Smooth muscle cell (in vitro differentiated cells): ENCODE data around the gene PDXDC1. TPM values are rescaled to one million over a fixed set of nuclear protein-coding genes. Genes with fewer than 3 reads are reported as not detected.
"Not testable (repeated sequence)": the region's sequence is repeated elsewhere in the genome, so short reads cannot be mapped to it uniquely, and the experiment has no call there.

Experiments used
- DNase-seq: peaks from one replicate; lab custom pipeline; 2025; ENCODE audit not compliant: unreplicated experiment; lab: John Stamatoyannopoulos, UW
- H2AFZ ChIP-seq: fragments of 200-600 bp; sonication (generic); 2 replicates; pipeline ENCODE4 v1.6.0; 2016; ENCODE audit warnings: antibody characterized with exemption, low read depth, mild to moderate bottlenecking
- H3F3A ChIP-seq: fragments of 200-600 bp; sonication (generic); 2 replicates; pipeline ENCODE4 v1.6.0; 2017; ENCODE audit warnings: antibody characterized with exemption, low read depth
- H3K27ac ChIP-seq: fragments of 200-600 bp; sonication (generic); 2 replicates; pipeline ENCODE4 v1.5.1; 2016; ENCODE audit warnings: low read depth, mild to moderate bottlenecking
- H3K27me3 ChIP-seq: fragments of 200-600 bp; sonication (generic); 2 replicates; pipeline ENCODE4 v1.6.1; 2016; ENCODE audit warnings: low read depth, mild to moderate bottlenecking
- H3K36me3 ChIP-seq: fragments of 200-600 bp; sonication (generic); 2 replicates; pipeline ENCODE4 v1.5.1; 2016; ENCODE audit warnings: low read depth
- H3K4me1 ChIP-seq: fragments of 200-600 bp; sonication (generic); 2 replicates; pipeline ENCODE4 v1.5.1; 2016; ENCODE audit warnings: low read depth
- H3K4me2 ChIP-seq: fragments of 200-600 bp; sonication (generic); 2 replicates; pipeline ENCODE4 v1.6.0; 2016; ENCODE audit warnings: mild to moderate bottlenecking
- H3K4me3 ChIP-seq: fragments of 200-600 bp; sonication (generic); 2 replicates; pipeline ENCODE4 v1.5.1; 2016; ENCODE audit warnings: mild to moderate bottlenecking
- H3K79me2 ChIP-seq: fragments of 200-600 bp; sonication (generic); 2 replicates; pipeline ENCODE4 v1.6.0; 2016; ENCODE audit warnings: low read depth, mild to moderate bottlenecking
- H3K9ac ChIP-seq: fragments of 200-600 bp; sonication (generic); 2 replicates; pipeline ENCODE4 v1.6.0; 2016; ENCODE audit warnings: low read depth
- H3K9me3 ChIP-seq: fragments of 200-600 bp; sonication (generic); replicated peaks from 2 replicates; pipeline ENCODE4 v1.5.1; 2016; ENCODE audit warnings: low read depth
- H4K20me1 ChIP-seq: fragments of 200-600 bp; sonication (generic); 2 replicates; pipeline ENCODE4 v1.6.0; 2016; ENCODE audit warnings: low read depth
- WGBS: methylation state at CpG from one replicate; pipeline ENCODE4 v1.1.7; 2016; ENCODE audit warnings: low lambda C conversion rate; 5-methylcytosine and 5-hydroxymethylcytosine counted together
- polyA plus RNA-seq: library from polyadenylated mRNA; unstranded; fragments of >200 nt; fragmentation: Nextera tagmentation; extraction: Ambion mirVana; gene quantifications from 2 replicates; pipeline ENCODE4 v1.2.1, GENCODE V29; 2016
- total RNA-seq: library from RNA; depleted of rRNA; stranded (reverse); fragments of >200 nt; gene quantifications from 2 replicates; pipeline ENCODE4 v1.2.3, GENCODE V29; 2014
- TF ChIP-seq, protein P1 (sequence below): fragments of 200-600 bp; sonication (generic); IDR thresholded peaks from 2 replicates; pipeline ENCODE4 v1.5.1; 2017; ENCODE audit warnings: borderline replicate concordance, mild to moderate bottlenecking, antibody characterized with exemption; ENCODE audit not compliant: insufficient read depth, poor library complexity, severe bottlenecking

The PDXDC1 gene
- total and polyA plus RNA-seq, 2 experiments from 2014 or later: 102 to 113 TPM

- no peaks in the 10 kb centered on the region for H3K9me3 ChIP-seq
- no peak overlapping the region for H3K9ac ChIP-seq
- TF ChIP-seq, protein P1, sequence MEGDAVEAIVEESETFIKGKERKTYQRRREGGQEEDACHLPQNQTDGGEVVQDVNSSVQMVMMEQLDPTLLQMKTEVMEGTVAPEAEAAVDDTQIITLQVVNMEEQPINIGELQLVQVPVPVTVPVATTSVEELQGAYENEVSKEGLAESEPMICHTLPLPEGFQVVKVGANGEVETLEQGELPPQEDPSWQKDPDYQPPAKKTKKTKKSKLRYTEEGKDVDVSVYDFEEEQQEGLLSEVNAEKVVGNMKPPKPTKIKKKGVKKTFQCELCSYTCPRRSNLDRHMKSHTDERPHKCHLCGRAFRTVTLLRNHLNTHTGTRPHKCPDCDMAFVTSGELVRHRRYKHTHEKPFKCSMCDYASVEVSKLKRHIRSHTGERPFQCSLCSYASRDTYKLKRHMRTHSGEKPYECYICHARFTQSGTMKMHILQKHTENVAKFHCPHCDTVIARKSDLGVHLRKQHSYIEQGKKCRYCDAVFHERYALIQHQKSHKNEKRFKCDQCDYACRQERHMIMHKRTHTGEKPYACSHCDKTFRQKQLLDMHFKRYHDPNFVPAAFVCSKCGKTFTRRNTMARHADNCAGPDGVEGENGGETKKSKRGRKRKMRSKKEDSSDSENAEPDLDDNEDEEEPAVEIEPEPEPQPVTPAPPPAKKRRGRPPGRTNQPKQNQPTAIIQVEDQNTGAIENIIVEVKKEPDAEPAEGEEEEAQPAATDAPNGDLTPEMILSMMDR: no peak
- H2AFZ ChIP-seq: no peak overlapping the region
- DNase-seq: no peak
- H3K27ac ChIP-seq: no peak overlapping the region
- no peaks in the 10 kb centered on the region for H3K27me3 ChIP-seq
- H3F3A ChIP-seq: peaks cover 13% of the 10 kb centered on the region
- no peak overlapping the region for H3K4me2 ChIP-seq
- H3K36me3 ChIP-seq: peaks cover 21% of the 10 kb centered on the region
- H3K4me3 ChIP-seq: no peak overlapping the region
- peaks cover 25% of the 10 kb centered on the region for H3K79me2 ChIP-seq
- 80% methylated on average over 7 of the region's 7 CpGs for WGBS
- no peaks in the 10 kb centered on the region for H3K4me1 ChIP-seq
- H4K20me1 ChIP-seq: peaks cover 4% of the 10 kb centered on the region
Measured at GRCh38 chr16:15057681-15058417, 83.0 kb downstream of the PDXDC1 start.

DNA sequence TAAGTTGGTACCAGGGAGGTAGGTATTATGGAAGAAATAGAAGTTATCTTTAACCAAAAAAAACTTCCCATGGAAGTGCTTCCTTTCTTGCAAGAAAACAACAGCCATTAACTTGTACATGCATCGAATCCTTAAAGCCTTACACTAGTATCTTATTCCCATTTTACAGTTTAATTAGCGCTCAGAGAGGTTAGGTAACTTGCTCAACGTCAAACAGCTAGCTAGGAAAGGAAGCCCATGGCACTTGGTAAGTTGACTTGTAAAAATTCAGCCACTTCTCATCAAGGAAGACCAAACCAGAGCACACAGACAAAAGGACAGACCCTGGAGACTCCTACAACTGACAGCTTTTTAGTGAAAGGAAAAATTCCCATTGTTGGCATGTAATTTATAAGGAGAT is 84.5 kb downstream of the PDXDC1 start:
- H3K9ac ChIP-seq: no peak overlapping the region
- H3K4me1 ChIP-seq: no peaks in the 10 kb centered on the region
- no peaks in the 10 kb centered on the region for H4K20me1 ChIP-seq
- peaks cover 14% of the 10 kb centered on the region for H3K79me2 ChIP-seq
- TF ChIP-seq, protein P1: no peak
- H3K27me3 ChIP-seq: no peaks in the 10 kb centered on the region
- no peaks in the 10 kb centered on the region for H3K9me3 ChIP-seq
- WGBS: 82% methylated on average over 3 of the region's 3 CpGs
- peaks cover 13% of the 10 kb centered on the region for H3F3A ChIP-seq
- no peak overlapping the region for H3K27ac ChIP-seq
- no peak overlapping the region for H3K4me3 ChIP-seq
- H3K36me3 ChIP-seq: peaks cover 21% of the 10 kb centered on the region
- DNase-seq: no peak
- no peak overlapping the region for H3K4me2 ChIP-seq
- no peak overlapping the region for H2AFZ ChIP-seq

DNA sequence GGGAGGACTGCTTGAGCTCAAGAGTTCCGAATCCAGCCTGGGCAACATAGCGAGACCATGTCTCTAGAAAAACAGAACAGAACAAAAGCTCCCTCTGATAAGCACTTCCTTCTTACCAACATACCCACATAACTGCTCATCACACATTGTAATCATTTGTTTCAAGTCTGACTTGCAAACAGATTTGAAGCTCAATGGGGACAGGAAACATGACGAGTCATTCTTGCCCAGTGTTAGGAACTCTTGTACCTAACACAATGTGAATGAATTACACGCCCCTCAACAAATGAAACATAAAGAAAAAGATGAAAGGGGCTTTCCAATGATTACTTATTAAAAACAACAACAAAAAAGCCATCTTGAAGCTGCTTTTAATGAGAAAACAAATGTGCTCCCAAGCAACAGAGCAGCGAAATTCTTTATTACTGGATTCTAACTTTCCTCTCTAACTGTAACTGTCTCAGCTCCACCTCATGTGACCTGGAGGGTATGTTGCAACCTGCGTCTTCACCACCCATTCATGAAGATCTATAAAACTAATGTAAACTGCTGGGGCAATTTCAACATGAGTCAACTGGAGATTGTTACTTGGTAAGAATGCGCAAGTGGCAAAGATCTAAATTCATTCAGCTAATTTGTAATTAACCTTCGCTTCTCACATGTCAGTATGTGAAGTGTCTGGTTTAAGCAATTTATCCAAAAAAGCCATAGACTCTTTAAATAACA is 87.4 kb downstream of the PDXDC1 start:
- H3K4me2 ChIP-seq: not testable (repeated sequence)
- 92% methylated on average over 8 of the region's 8 CpGs for WGBS

GRCh38 chr16:15065961-15066360 is 91.1 kb downstream of the PDXDC1 start:
- not testable (repeated sequence) for H3K4me1 ChIP-seq, H3K9ac ChIP-seq, H3K4me2 ChIP-seq, H3K79me2 ChIP-seq, H3K27ac ChIP-seq, H3K9me3 ChIP-seq, H4K20me1 ChIP-seq, DNase-seq, H3F3A ChIP-seq, H2AFZ ChIP-seq, H3K27me3 ChIP-seq, H3K4me3 ChIP-seq
- H3K36me3 ChIP-seq: peaks cover 13% of the 10 kb centered on the region
- WGBS: 100% methylated on average over 4 of the region's 4 CpGs

More for the DNA sequence above, 87.4 kb downstream of the PDXDC1 start:
- H3K36me3 ChIP-seq: peaks cover 21% of the 10 kb centered on the region
- peaks cover 13% of the 10 kb centered on the region for H3F3A ChIP-seq
- not testable (repeated sequence) for H3K79me2 ChIP-seq, H3K9ac ChIP-seq, H3K4me3 ChIP-seq, H3K27me3 ChIP-seq, H4K20me1 ChIP-seq, H3K4me1 ChIP-seq, DNase-seq, H2AFZ ChIP-seq, H3K27ac ChIP-seq, H3K9me3 ChIP-seq

- not testable (repeated sequence) for DNase-seq, H3K9me3 ChIP-seq, H2AFZ ChIP-seq, H3K79me2 ChIP-seq, H3K4me1 ChIP-seq, H4K20me1 ChIP-seq, H3F3A ChIP-seq, H3K4me3 ChIP-seq, H3K4me2 ChIP-seq, H3K27ac ChIP-seq, H3K9ac ChIP-seq, H3K27me3 ChIP-seq, H3K36me3 ChIP-seq
- WGBS: 88% methylated on average over 8 of the region's 8 CpGs
Measured at GRCh38 chr16:15066690-15067089, 91.9 kb downstream of the PDXDC1 start.

- not testable (repeated sequence) for H3K36me3 ChIP-seq, DNase-seq, H3K9ac ChIP-seq, H4K20me1 ChIP-seq, H3K4me1 ChIP-seq, H3F3A ChIP-seq, H2AFZ ChIP-seq, H3K27ac ChIP-seq, H3K9me3 ChIP-seq, H3K79me2 ChIP-seq, H3K27me3 ChIP-seq, H3K4me2 ChIP-seq, H3K4me3 ChIP-seq
- WGBS: 95% methylated on average over 4 of the region's 4 CpGs
Measured at GRCh38 chr16:15071013-15071412, 96.2 kb downstream of the PDXDC1 start.
